GM12878 (cell line): ENCODE data around the gene C1QL1. TPM values are rescaled to one million over a fixed set of nuclear protein-coding genes. Genes with fewer than 3 reads are reported as not detected.

ENCODE experiments used
- ATAC-seq: fragments of 200-7000 bp; cut with Tn5 transposase; 3 replicates; pipeline ENCODE4 v1.9.1; 2020; ENCODE audit warnings: mild to moderate bottlenecking, moderate library complexity
- BruUV-seq: library from RNA; stranded (reverse); fragments of 400-500 nt; replicated peaks from 2 replicates; lab custom pipeline; 2021; lab: Mats Ljungman, UMichigan
- CTCF ChIA-PET: fragments of 300-600 bp; sonication (Branson Sonifier 250); formaldehyde crosslinking; extraction: SDS; loops from one replicate; lab custom pipeline; 2021; ENCODE audit warnings: inconsistent platforms; lab: Yijun Ruan, JAX
- POLR2A ChIA-PET: fragments of 350-600 bp; formaldehyde crosslinking; extraction: SDS; loops from one replicate; lab custom pipeline; 2021; ENCODE audit warnings: inconsistent platforms; lab: Charles Lee
- RAD21 ChIA-PET: fragments of 300-600 bp; sonication (Branson Sonifier 250); formaldehyde crosslinking; loops from one replicate; lab custom pipeline; 2023; ENCODE audit warnings: antibody characterized with exemption; ENCODE audit not compliant: unreplicated experiment; lab: Charles Lee
- SMC1A ChIA-PET: fragments of 300-600 bp; sonication (Branson Sonifier 250); formaldehyde crosslinking; loops from one replicate; lab custom pipeline; 2023; ENCODE audit not compliant: unreplicated experiment, uncharacterized antibody; lab: Charles Lee
- DNase-seq: peaks from one replicate; pipeline ENCODE4 v3.0.0-alpha.2; 2011; ENCODE audit warnings: low read depth, low spot score
- FAIRE-seq: peaks from 3 replicates; lab custom pipeline; 2011; peaks lifted over from hg19 to GRCh38; lab: Jason Lieb, UNC
- H2AFZ ChIP-seq: 2 replicates; pipeline ENCODE4 v1.6.0; 2011; ENCODE audit warnings: low read depth, low read length, control low read depth; ENCODE audit not compliant: control insufficient read depth
- H3K27ac ChIP-seq: 2 replicates; pipeline ENCODE4 v1.5.1; 2011; ENCODE audit warnings: control low read depth; ENCODE audit not compliant: control insufficient read depth, insufficient read depth
- H3K27me3 ChIP-seq, 2 experiments: replicated peaks in 1 of 2; 2 replicates each; pipeline versions ENCODE4 v1.6.0 to v1.6.1; 2011; ENCODE audit warnings: low read length in 1 of 2; ENCODE audit not compliant: control insufficient read depth in 2 of 2, insufficient read depth in 2 of 2
- H3K36me3 ChIP-seq, 2 experiments: 2 replicates each; pipeline ENCODE4 v1.5.1; 2011; ENCODE audit warnings: low read length in 1 of 2; ENCODE audit not compliant: control insufficient read depth in 2 of 2, insufficient read depth in 2 of 2
- H3K4me1 ChIP-seq: 2 replicates; pipeline ENCODE4 v1.6.1; 2011; ENCODE audit warnings: mild to moderate bottlenecking, low read length, moderate library complexity, mixed read lengths; ENCODE audit not compliant: control insufficient read depth, insufficient read depth
- H3K4me2 ChIP-seq: 2 replicates; pipeline ENCODE4 v1.6.0; 2011; ENCODE audit warnings: control low read depth; ENCODE audit not compliant: control insufficient read depth, insufficient read depth
- H3K4me3 ChIP-seq: fragments of 200-600 bp; sonication (generic); 2 replicates; pipeline ENCODE4 v1.5.1; 2016
- H3K79me2 ChIP-seq: 2 replicates; pipeline ENCODE4 v1.6.0; 2011; ENCODE audit warnings: low read length; ENCODE audit not compliant: control insufficient read depth, insufficient read depth
- H3K9ac ChIP-seq: 2 replicates; pipeline ENCODE4 v1.8.0; 2011; ENCODE audit warnings: low read length, control low read depth, mixed read lengths; ENCODE audit not compliant: control insufficient read depth, insufficient read depth
- H3K9me3 ChIP-seq: replicated peaks from 3 replicates; pipeline ENCODE4 v1.5.1; 2011; ENCODE audit warnings: mild to moderate bottlenecking, low read length; ENCODE audit not compliant: control insufficient read depth, insufficient read depth
- H4K20me1 ChIP-seq: 2 replicates; pipeline ENCODE4 v1.6.0; 2011; ENCODE audit not compliant: control insufficient read depth, insufficient read depth
- CHD2 ChIP-seq: IDR thresholded peaks from 2 replicates; pipeline ENCODE4 v1.6.1; 2011; ENCODE audit warnings: low read depth, low read length, improper control_type of control experiment, borderline replicate concordance
- CREB1 ChIP-seq: IDR thresholded peaks from 2 replicates; pipeline ENCODE4 v1.6.1; 2012; ENCODE audit warnings: low read depth, mild to moderate bottlenecking, inconsistent platforms
- EGR1 ChIP-seq, 2 experiments: IDR thresholded peaks; 1 replicate in 1 of 2; 2 replicates in 1 of 2; pipeline ENCODE4 v1.6.1; 2011 to 2012; ENCODE audit warnings: low read depth in 2 of 2, low read length in 2 of 2, borderline replicate concordance in 1 of 2, mild to moderate bottlenecking in 1 of 2, moderate library complexity in 1 of 2
- GATAD2B ChIP-seq: fragments of 450-650 bp; conservative IDR thresholded peaks from 2 replicates; pipeline ENCODE4 v1.6.1; 2017; ENCODE audit warnings: low read depth, mild to moderate bottlenecking, moderate library complexity
- MLLT1 ChIP-seq: fragments of 450-650 bp; IDR thresholded peaks from 2 replicates; pipeline ENCODE4 v1.6.1; 2016; ENCODE audit warnings: mild to moderate bottlenecking
- RB1 ChIP-seq: fragments of 450-650 bp; formaldehyde crosslinking; IDR thresholded peaks from 2 replicates; pipeline ENCODE4 v1.6.1; 2017; ENCODE audit warnings: mild to moderate bottlenecking, borderline replicate concordance
- TCF3 ChIP-seq: IDR thresholded peaks from 2 replicates; pipeline ENCODE4 v1.6.1; 2012; ENCODE audit warnings: low read depth, mild to moderate bottlenecking, low read length, borderline replicate concordance; ENCODE audit not compliant: insufficient read depth
- WGBS: methylation state at CpG from one replicate; pipeline ENCODE4 v1.1.6; 2016; ENCODE audit warnings: low lambda C conversion rate; ENCODE audit not compliant: insufficient replicate concordance, insufficient coverage; ENCODE audit errors: missing lambda C conversion rate; 5-methylcytosine and 5-hydroxymethylcytosine counted together
- in situ Hi-C: fragments of 300-500 bp; cut with MboI; formaldehyde crosslinking; loops from 9 replicates; pipeline ENCODE4 v1.14.3; 2018; ENCODE audit warnings: mixed read lengths
- intact Hi-C: fragments of 100-400 bp; cut with micrococcal nuclease; formaldehyde crosslinking; loops from one replicate; pipeline ENCODE4 v1.14.2; 2022; ENCODE audit not compliant: unreplicated experiment
- polyA plus RNA-seq, 11 experiments: library from polyadenylated mRNA; depleted of rRNA in 4 of 11; unstranded in 6 of 11; stranded (reverse) in 5 of 11; fragments of >200 nt; fragmentation: Nextera tagmentation in 4 of 11; fragmentation: Illumina TruSeq in 1 of 11; extraction: Ambion mirVana in 4 of 11; extraction: Trizol in 1 of 11; gene quantifications; 1 replicate in 1 of 11; 2 replicates in 10 of 11; pipeline versions ENCODE4 v1.2.1 to v1.2.3, GENCODE V29; 2011 to 2016; ENCODE audit warnings: inconsistent platforms in 2 of 11, missing spikeins in 2 of 11, low read depth in 1 of 11
- total RNA-seq, 4 experiments: library from RNA; depleted of rRNA in 3 of 4; stranded (reverse); fragments of >200 nt in 3 of 4; fragmentation: Illumina TruSeq in 1 of 4; extraction: Trizol in 1 of 4; gene quantifications; 2 replicates each; pipeline versions ENCODE4 v1.2.1 to v1.2.3, GENCODE V29; 2013 to 2021
- TF ChIP-seq, protein P1 (sequence below): fragments of 450-650 bp; IDR thresholded peaks from 2 replicates; pipeline ENCODE4 v1.6.1; 2017; ENCODE audit warnings: mild to moderate bottlenecking, moderate library complexity

C1QL1 gene
- total and polyA plus RNA-seq, 10 of the 15 experiments (the other 5 are each of a cell fraction or from before 2014, with no cell fraction given), result not detected

GRCh38 chr17:45006927-45007461 is 38.9 kb upstream of the C1QL1 start:
- SMC1A ChIA-PET, result no interaction called here
- H3K4me3 ChIP-seq, result no peak overlapping the region
- no peaks in the 10 kb centered on the region for H3K27me3 ChIP-seq
- ATAC-seq (no peak), DNase-seq (no peak), FAIRE-seq (no peak)
- TF ChIP-seq CHD2 (no peak), MLLT1 (no peak), CREB1 (no peak), GATAD2B (no peak), RB1 (no peak), EGR1 (IDR thresholded peaks at IDR 0.05; ENCODE audit: borderline replicate concordance in 1 of 2, low read depth in 2 of 2, low read length in 2 of 2) (no peak), TCF3 (no peak)
- TF ChIP-seq, protein P1, sequence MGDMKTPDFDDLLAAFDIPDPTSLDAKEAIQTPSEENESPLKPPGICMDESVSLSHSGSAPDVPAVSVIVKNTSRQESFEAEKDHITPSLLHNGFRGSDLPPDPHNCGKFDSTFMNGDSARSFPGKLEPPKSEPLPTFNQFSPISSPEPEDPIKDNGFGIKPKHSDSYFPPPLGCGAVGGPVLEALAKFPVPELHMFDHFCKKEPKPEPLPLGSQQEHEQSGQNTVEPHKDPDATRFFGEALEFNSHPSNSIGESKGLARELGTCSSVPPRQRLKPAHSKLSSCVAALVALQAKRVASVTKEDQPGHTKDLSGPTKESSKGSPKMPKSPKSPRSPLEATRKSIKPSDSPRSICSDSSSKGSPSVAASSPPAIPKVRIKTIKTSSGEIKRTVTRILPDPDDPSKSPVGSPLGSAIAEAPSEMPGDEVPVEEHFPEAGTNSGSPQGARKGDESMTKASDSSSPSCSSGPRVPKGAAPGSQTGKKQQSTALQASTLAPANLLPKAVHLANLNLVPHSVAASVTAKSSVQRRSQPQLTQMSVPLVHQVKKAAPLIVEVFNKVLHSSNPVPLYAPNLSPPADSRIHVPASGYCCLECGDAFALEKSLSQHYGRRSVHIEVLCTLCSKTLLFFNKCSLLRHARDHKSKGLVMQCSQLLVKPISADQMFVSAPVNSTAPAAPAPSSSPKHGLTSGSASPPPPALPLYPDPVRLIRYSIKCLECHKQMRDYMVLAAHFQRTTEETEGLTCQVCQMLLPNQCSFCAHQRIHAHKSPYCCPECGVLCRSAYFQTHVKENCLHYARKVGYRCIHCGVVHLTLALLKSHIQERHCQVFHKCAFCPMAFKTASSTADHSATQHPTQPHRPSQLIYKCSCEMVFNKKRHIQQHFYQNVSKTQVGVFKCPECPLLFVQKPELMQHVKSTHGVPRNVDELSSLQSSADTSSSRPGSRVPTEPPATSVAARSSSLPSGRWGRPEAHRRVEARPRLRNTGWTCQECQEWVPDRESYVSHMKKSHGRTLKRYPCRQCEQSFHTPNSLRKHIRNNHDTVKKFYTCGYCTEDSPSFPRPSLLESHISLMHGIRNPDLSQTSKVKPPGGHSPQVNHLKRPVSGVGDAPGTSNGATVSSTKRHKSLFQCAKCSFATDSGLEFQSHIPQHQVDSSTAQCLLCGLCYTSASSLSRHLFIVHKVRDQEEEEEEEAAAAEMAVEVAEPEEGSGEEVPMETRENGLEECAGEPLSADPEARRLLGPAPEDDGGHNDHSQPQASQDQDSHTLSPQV, result no peak
- WGBS, result 22% methylated on average over 10 of the region's 10 CpGs
- H3K36me3 ChIP-seq, result no peaks in the 10 kb centered on the region
- in situ Hi-C loops, result no loop called here
- H3K79me2 ChIP-seq, result no peaks in the 10 kb centered on the region
- POLR2A ChIA-PET, result no interaction called here
- H2AFZ ChIP-seq, result no peak overlapping the region
- no peaks in the 10 kb centered on the region for H3K9me3 ChIP-seq
- no peaks in the 10 kb centered on the region for H3K4me1 ChIP-seq
- BruUV-seq, result no TSS peak
- H3K4me2 ChIP-seq, result no peak overlapping the region
- no peaks in the 10 kb centered on the region for H4K20me1 ChIP-seq
- RAD21 ChIA-PET, result no interaction called here
- intact Hi-C loops, result no loop called here
- CTCF ChIA-PET, result no interaction called here
- H3K9ac ChIP-seq, result no peak overlapping the region
- no peak overlapping the region for H3K27ac ChIP-seq
